PFSK-1 (cell line): ENCODE data around the gene ARHGEF10L.

Experiments
- FOXP2 ChIP-seq: optimal IDR thresholded peaks from 2 replicates; pipeline ENCODE3; 2011; ENCODE audit warnings: borderline replicate concordance, control low read depth, inconsistent platforms; ENCODE audit not compliant: insufficient read depth; ENCODE audit errors: extremely low read length, extremely low read depth
- POLR2AphosphoS5 ChIP-seq: IDR thresholded peaks from 2 replicates; pipeline ENCODE4 v1.6.1; 2012; ENCODE audit warnings: low read depth, mild to moderate bottlenecking, control low read depth, low read length, moderate library complexity
- REST ChIP-seq, 2 experiments: IDR thresholded peaks; 2 replicates each; pipeline versions ENCODE4 v1.6.1 to v1.8.0; 2011 to 2012; ENCODE audit warnings: low read depth in 2 of 2, low read length in 2 of 2, control low read depth in 1 of 2, inconsistent platforms in 1 of 2, mild to moderate bottlenecking in 1 of 2, moderate library complexity in 1 of 2; ENCODE audit not compliant: insufficient read depth in 1 of 2
- SIN3A ChIP-seq: IDR thresholded peaks from 2 replicates; pipeline ENCODE4 v1.6.1; 2012; ENCODE audit warnings: mild to moderate bottlenecking, low read length, moderate library complexity, borderline replicate concordance; ENCODE audit not compliant: insufficient read depth
- TAF1 ChIP-seq: IDR thresholded peaks from 2 replicates; pipeline ENCODE4 v1.6.1; 2012; ENCODE audit warnings: low read length, control low read depth, borderline replicate concordance; ENCODE audit not compliant: insufficient read depth

The ARHGEF10L gene

GRCh38 chr1:17711941-17712340 is 172.4 kb downstream of the ARHGEF10L start:
- TF ChIP-seq REST (IDR thresholded peaks at IDR 0.05; ENCODE audit: insufficient read depth in 1 of 2, low read depth in 2 of 2, low read length in 2 of 2): no peak
- no peak for TF ChIP-seq POLR2AphosphoS5
- TF ChIP-seq FOXP2: no peak
- TF ChIP-seq TAF1: no peak
- TF ChIP-seq SIN3A: no peak

GRCh38 chr1:17713993-17714392 is 174.5 kb downstream of the ARHGEF10L start:
- TF ChIP-seq SIN3A (no peak), TAF1 (no peak), FOXP2 (no peak)

GRCh38 chr1:17717594-17718535 is 178.4 kb downstream of the ARHGEF10L start:
- no peak for TF ChIP-seq POLR2AphosphoS5
- no peak for TF ChIP-seq REST (IDR thresholded peaks at IDR 0.05; ENCODE audit: insufficient read depth in 1 of 2, low read depth in 2 of 2, low read length in 2 of 2)
- TF ChIP-seq SIN3A: no peak
- TF ChIP-seq FOXP2: no peak
- no peak for TF ChIP-seq TAF1

- TF ChIP-seq SIN3A (no peak), REST (IDR thresholded peaks at IDR 0.05; ENCODE audit: insufficient read depth in 1 of 2, low read depth in 2 of 2, low read length in 2 of 2) (no peak), FOXP2 (no peak), TAF1 (no peak), POLR2AphosphoS5 (no peak)
Measured at GRCh38 chr1:17719874-17720273, 180.4 kb downstream of the ARHGEF10L start.

GRCh38 chr1:17721444-17721843 is 181.9 kb downstream of the ARHGEF10L start:
- TF ChIP-seq SIN3A (no peak), TAF1 (no peak), REST (IDR thresholded peaks at IDR 0.05; ENCODE audit: insufficient read depth in 1 of 2, low read depth in 2 of 2, low read length in 2 of 2) (no peak), FOXP2 (no peak), POLR2AphosphoS5 (no peak)
